HG02970 (cell line): Measurements from ENCODE around the gene LRTM2.

Source experiments
- ATAC-seq: cut with Tn5 transposase; IDR thresholded peaks from one replicate; pipeline ENCODE4 v1.9.1; 2021; ENCODE audit warnings: mild to moderate bottlenecking, moderate library complexity, moderate number of reproducible peaks; ENCODE audit not compliant: unreplicated experiment, low FRiP score

LRTM2 gene

DNA sequence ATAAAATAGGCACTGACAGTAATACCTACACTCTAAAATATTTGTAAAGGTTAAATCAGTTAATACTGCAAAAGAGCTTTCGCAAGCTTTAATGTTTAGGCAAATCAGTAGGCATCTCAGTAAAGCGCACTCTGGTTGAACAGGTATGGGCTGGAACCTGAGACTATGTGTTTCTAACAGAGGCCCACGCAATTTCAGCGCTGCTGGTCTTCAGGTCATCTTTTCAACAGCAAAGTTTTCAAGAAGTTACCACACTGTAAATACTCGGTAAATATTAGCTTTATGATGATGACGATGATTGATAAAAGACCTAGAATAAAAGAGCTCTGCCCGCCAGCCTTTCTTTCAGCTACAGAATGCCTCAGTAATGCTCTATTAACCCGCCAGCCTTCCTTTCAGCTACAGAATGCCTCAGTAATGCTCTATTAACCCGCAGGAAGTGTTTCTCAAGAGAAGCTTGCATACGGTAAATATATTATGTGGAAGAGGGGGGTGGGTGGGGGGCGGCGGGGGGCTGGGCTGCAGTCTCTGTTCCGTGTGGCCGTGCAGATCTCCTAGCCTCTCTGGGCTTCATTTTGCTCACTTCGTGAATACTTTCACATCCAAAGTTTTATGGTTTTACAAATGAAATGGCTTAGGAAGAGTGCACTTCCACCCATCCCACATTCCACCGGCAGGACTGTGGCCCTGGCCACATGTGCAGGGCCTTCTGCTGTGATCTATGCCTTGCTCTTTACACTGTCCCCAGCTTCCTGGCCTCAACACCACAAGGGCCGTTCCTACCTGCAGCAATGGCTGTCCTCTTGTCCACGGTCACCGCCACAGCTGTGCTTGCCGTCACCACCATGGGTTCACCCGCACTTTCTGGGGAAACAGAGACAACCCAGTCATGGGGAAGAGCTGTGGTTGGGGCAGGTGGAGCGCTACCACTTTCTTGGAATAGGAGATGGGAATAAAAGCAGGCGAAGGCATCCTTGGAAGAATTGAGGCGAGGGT is 19.9 kb downstream of the LRTM2 start:
- no peak for ATAC-seq

DNA sequence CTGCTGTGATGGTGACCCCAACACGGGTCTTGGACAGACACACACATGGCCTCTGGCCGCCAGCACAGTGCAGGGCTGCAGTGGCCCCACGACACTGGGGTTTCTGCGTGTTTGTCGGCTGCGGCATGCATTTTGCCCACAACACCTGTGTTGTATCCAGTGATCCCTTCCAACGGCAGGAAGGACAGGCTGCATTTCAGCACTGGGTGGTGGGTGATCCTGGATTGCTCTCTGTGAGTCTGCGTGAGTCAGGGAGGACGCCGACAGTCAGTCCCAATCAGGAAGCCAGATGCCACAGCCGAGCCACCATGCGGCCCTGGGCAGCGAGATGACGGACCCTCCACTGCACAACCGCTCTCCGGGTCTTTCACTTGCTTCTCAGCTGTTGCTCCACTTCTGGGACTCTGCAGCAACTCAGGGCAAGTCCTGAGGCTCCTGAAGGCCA is 20.6 kb downstream of the LRTM2 start:
- no peak for ATAC-seq

- no peak for ATAC-seq
Measured at GRCh38 chr12:1841586-1842182, 21.3 kb downstream of the LRTM2 start.

DNA sequence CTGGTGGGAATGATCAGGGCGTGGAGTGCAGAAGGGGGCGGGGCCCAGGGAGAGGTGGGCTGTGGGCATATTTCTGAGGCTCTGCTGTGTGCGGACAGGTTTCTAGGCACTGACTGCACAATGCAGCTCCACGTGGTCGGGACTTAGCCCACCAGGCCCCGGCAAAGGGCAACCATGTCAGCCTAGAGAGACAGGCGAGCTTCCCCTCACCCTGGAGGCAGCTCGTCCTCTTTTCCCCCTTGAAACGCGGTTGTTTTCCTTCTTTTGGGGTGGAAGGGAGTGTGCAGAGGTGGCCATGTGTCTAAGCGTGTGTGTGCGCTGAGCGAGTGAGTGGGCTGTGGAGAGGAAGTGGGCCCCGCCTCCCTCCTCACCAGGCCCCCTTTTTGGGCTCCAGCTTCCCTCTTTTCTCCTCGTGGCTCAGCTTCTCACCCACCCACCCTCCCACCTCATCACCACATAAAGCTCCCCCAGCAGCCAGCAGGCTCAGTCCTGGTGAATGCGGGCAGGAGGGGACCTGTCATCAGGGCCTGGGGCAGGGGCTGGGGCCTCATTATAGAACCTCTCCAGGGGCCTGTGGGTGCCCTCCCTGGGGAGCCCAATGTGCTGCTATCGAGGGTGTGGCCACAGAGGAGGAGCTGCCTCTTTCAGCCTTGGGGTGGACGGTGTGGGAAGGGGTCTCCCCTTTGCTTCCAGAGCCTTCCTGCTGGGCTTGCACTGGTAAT is 22.0 kb downstream of the LRTM2 start:
- ATAC-seq: no peak

DNA sequence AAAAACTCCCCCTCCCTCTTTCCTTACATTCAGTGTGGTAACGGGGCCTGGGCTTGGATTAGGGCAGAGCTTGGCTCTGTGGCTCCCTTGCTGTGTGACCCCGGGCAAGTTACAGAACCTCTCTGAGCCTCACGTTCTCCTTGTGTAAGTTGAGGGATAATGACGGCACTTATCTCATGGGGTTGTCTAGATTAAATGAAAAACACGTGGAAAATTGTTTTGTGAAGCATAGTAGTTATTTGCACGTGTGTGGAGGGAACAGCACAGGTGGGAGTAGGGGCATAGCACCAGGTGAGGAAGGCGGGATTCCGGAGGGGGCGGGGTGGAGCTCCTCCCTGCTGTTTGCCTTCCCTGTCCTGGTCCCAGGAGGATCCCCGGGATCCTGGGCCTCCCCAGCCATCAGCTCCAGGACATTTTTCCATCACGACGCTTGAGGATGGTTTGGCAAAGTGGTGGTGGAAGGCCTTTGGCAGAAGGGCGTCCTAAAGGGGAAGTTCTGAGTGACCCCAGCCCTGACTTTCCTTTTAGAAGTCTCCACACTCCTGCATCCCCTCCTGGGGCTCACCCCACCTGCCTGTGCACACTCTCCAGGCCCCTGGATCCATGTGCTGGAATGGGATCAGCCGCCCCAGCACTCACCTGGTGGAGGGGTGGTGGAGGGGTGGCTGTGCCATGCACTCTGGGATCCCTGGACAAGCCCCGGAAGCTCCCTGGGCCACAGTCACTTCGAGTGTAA is 22.7 kb downstream of the LRTM2 start:
- ATAC-seq: no peak

DNA sequence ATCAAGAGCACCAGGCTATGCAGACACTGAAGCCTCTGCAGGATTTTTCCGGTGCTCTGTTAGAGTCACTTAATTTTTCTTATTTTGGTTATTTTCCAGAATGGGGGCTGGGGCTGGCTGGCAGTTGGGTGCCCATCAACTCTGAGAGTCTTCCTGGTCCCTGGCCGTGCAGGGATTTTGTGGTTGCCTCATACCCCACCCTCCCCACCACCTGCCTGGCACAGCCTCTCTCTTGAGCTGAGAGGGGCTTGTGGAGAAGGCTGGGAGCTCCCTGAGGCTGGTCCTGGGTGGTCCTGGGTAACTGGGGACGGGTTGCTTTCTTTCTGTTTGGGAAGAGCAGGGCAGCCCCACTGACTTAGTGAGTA is 23.3 kb downstream of the LRTM2 start:
- ATAC-seq: no peak

DNA sequence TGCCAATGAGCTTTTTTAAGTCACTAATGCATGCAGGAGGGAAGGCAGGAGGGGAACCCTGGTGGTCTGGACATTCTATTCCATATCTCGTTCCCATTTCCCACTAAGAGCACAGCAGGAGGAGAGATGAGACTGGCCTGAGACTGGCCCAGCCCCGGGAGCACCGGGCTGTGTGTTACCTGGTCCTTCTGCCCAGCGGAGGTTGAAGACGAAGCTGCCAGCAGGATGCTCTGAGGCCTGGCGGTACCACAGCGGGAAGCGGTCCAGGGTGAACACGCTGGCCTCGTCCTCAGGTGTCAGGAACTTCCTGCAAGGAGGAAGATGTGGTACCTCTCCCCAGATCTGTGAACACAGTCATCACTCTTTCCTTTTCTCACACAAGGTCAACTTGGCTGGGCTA is 23.9 kb downstream of the LRTM2 start:
- no peak for ATAC-seq

DNA sequence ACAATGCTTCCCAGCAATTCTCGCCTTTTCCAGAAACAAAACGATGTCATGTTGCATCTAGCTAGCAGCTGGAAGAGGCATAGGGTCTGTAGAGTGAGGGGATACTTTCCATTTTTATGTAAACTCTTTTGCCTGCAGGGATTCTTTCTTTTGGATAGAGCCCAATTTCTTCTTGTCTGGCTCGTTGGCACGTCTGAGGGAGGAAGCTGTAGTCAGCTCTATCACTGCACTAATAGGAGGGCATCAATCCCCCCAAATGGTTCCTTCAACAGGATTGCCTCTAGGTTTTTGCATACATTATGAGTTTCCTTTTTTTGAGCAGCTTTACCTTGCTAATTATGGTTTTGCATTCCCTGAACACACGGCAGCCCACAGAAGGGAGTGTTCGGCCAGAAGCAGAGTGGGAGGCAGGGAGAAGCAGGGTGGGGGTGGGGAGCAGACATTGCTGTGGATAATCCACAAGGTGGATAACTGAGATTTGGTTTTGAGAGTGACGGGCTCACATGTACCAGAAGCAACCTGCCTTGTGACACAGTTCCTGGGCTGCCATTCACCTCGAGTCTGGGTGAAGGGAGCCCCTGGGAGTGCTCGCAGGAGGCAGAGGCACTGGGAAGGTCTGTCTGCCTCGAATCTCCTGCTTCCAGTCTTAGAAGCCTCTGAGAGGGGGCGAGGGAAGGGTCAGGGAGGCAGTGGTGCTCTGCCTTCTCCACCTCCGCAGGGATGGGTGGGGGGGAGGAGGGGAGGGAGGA is 24.5 kb downstream of the LRTM2 start:
- no peak for ATAC-seq

- no peak for ATAC-seq
Measured at GRCh38 chr12:1845427-1845826, 25.1 kb downstream of the LRTM2 start.

- no peak for ATAC-seq
Measured at GRCh38 chr12:1845886-1846285, 25.5 kb downstream of the LRTM2 start.

DNA sequence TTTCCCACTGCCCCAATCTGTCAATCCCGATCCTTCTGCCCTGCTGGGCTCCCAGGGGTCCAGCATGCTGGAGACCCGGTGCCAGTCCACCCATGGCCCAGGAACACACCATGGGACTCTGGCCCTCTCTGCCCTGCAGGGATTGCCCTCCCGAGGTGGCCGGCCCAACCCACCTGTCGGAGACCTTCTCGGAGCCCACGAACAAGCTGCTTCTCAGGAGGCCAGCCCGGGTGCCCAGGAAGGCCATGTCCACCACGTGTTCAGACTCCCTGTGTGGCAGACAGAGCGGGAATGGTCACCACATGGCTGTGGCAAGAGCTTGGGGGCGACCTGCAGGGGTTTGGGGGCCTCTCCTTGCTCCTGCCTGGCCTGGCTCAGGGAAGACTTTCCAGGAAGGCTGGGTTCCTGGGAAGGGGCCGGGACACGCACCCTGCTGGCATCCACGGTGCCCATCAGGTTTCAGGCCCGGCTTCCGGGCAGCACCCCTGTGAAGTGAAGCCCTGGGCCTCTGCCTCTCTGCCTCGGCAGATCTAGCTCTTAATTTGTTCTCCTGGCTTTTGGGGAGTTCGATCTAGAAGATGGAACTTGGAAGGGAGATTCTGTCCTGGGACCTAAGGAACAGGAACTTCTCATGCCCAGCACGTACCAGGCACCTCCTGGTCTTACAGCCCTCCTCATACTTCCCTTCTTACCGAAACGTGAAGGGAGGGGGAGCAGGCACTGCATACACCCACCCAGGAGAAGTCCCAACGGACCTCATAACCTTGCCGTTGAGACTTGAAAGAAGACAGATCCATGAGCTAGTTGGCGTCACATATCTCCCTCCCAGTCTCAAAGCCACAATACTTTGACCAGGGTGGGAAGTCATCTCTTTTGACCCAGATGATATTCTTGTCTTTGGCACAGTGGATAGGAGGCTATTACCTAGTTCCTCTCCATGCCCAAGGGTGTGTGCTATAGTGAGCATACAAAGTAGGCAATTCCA is 26.3 kb downstream of the LRTM2 start:
- no peak for ATAC-seq

- ATAC-seq: no peak
Measured at GRCh38 chr12:1847411-1847810, 27.0 kb downstream of the LRTM2 start.

GRCh38 chr12:1848146-1848545 is 27.8 kb downstream of the LRTM2 start:
- no peak for ATAC-seq

DNA sequence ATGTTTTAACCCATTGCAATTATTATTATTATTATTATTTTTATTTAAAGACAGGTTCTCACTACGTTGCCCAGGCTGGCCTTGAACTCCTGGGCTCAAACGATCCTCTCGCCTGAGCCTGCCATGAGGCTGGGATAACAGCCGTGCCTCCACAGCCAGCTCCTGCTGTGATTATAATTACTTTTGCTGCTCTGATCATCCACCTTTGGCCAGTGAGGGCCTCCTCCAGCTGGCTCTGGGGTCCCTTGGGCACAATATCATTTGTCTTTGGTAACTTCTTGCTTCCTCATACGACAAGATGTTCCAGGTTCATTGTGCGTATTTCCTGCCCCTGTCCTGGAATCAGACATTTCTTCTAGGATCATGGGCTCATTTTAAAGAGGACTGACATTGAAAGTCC is 28.4 kb downstream of the LRTM2 start:
- ATAC-seq: no peak

DNA sequence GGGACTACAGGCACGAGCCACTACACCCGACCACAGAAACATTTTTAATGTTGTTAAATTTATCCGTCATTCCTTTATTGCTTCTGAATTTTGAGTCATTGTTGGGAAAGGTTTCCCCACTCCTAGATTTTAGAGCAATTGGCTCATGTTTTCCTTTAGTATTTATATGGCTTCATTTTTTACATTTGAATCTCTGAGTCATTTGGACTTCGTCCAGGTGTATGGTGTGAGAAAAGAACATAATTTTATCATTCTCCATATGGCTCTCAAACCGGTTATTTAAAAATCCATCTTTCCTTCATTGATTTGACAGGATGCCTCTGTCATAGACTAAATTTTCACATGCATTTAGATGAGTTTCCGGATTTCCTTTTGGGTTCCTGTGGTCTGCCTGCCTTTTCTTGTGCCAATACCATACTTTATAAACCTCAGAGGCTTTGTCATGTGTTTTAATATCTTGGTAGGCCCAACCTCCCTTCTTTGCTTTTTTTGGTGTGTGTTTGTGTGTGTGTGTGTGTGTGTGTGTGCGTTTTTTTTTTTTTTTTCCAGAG is 30.9 kb downstream of the LRTM2 start:
- ATAC-seq: no peak

DNA sequence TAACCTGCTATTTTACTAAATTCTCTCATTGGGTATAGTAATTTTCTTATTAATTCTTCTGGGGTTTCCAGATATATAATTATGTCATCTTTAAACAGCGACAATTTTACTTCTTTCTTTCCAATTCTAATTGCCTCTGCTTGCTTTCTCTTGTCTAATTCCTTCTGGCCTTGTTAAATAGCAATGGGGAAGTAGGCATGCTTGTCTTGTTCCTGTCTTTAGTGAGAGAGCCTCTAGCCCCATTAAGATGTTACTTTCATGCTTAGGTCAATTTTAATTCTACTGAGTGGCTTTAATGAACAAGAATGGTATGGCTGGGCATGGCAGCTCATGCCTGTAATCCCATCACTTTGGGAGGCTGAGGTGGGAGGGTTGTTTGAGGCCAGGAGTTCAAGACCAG is 31.7 kb downstream of the LRTM2 start:
- no peak for ATAC-seq

DNA sequence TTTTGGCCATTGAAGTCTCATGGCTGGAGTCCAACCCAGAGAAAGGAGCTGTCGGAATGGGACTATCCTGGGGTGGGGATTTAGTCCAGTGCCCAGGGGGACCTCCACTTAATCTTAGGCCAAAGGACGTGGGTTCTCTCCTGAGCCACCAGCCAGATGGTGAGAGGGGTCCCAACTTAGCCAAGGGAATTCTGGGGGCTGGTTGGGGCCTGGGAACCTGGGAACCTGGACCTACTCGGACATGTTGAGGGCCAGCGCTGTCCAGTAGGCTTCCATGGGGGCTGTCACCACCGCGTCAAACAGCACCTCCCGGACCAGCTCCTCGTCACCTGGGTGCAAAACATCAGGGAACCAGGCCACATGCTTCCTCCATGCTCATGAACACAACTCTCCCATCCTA is 33.4 kb downstream of the LRTM2 start:
- ATAC-seq: no peak

- no peak for ATAC-seq
Measured at GRCh38 chr12:1855241-1855640, 34.9 kb downstream of the LRTM2 start.
